Coronary artery (tissue), 2 donors: ENCODE results near the gene NINJ2.

Experiments
- DNase-seq: peaks from one replicate; pipeline ENCODE4 v3.0.0-alpha.2; 2017; ENCODE audit warnings: low spot score
- H3K27ac ChIP-seq, 2 donors: fragments of 200-600 bp; sonication (generic); one replicate each; pipeline ENCODE4 v1.5.1; 2016 to 2019
- H3K4me3 ChIP-seq: fragments of 200-600 bp; sonication (generic); 2 replicates; pipeline ENCODE4 v1.5.1; 2016; ENCODE audit warnings: mild to moderate bottlenecking, moderate library complexity
- CTCF ChIP-seq: fragments of 200-600 bp; sonication (generic); IDR thresholded peaks from one replicate; pipeline ENCODE4 v1.5.1; 2019; ENCODE audit warnings: antibody characterized with exemption

NINJ2 gene

GRCh38 chr12:565589-566105, 97.6 kb downstream of the NINJ2 start:
- no peak overlapping the region for H3K27ac ChIP-seq
- TF ChIP-seq CTCF = no peak
- DNase-seq = no peak
- H3K4me3 ChIP-seq = no peak overlapping the region

GRCh38 chr12:565161-565560, 98.1 kb downstream of the NINJ2 start:
- H3K4me3 ChIP-seq = no peak overlapping the region
- TF ChIP-seq CTCF = no peak
- no peak overlapping the region for H3K27ac ChIP-seq
- DNase-seq = no peak

- TF ChIP-seq CTCF = no peak
- no peak for DNase-seq
- H3K27ac ChIP-seq = peak overlapping the region in 1 of 2 donors; percentile 66
- no peak overlapping the region for H3K4me3 ChIP-seq
Measured at GRCh38 chr12:563787-564298, 99.4 kb downstream of the NINJ2 start.

GRCh38 chr12:563250-563781, 99.9 kb downstream of the NINJ2 start:
- Histone ChIP-seq H3K27ac (peak overlapping the region in 1 of 2 donors; percentile 66), H3K4me3 (peak overlapping the region; percentile 16)
- DNase-seq = no peak
- TF ChIP-seq CTCF = no peak

GRCh38 chr12:562634-563033, 100.6 kb downstream of the NINJ2 start:
- DNase-seq = no peak
- TF ChIP-seq CTCF = no peak
- Histone ChIP-seq H3K4me3 (peak overlapping the region; percentile 16), H3K27ac (peak overlapping the region in 1 of 2 donors; percentile 66)

GRCh38 chr12:561908-562593, 101.2 kb downstream of the NINJ2 start:
- TF ChIP-seq CTCF = no peak
- peak overlapping the region in 1 of 2 donors; percentile 66 for H3K27ac ChIP-seq
- peak overlapping the region; percentile 40 for H3K4me3 ChIP-seq
- no peak for DNase-seq

GRCh38 chr12:561391-561705, 101.9 kb downstream of the NINJ2 start:
- Histone ChIP-seq H3K27ac (peak overlapping the region in 1 of 2 donors; percentile 66), H3K4me3 (no peak overlapping the region)
- TF ChIP-seq CTCF = no peak
- DNase-seq = no peak
